ENCODE measurements around the gene EDN2.

Gene EDN2

DNA sequence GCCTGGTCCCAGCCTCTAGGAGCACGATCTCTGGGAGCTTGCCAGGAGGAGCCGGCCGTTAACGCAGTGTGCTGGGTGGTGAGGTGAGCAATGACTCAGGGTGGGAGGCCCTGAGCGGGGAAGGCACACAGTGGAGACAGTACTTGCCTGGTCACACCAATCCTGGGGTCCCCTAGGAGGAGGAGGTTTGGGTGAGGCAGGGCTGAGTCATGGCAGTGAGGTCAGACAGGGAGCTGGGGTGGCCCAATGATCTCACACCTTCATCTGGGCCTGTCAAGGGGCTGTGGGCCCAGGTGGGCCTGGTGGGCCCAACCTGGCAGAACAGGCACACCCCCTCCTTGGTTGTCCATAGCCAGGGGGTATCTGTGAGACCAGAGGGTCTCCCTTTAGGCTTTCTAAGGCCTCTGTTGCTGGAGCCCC, 8.6 kb upstream of the EDN2 start:
- no peak for TF ChIP-seq SIN3A (IDR thresholded peaks at IDR 0.05; ENCODE audit: borderline replicate concordance, insufficient read depth, low read length)
- no peak for TF ChIP-seq FOXP2 (optimal IDR thresholded peaks at IDR 0.05; ENCODE audit: borderline replicate concordance, extremely low read depth, extremely low read length, insufficient read depth)
- no peak for TF ChIP-seq TAF1 (IDR thresholded peaks at IDR 0.05; ENCODE audit: borderline replicate concordance, insufficient read depth, low read length)
- TF ChIP-seq, protein P1, sequence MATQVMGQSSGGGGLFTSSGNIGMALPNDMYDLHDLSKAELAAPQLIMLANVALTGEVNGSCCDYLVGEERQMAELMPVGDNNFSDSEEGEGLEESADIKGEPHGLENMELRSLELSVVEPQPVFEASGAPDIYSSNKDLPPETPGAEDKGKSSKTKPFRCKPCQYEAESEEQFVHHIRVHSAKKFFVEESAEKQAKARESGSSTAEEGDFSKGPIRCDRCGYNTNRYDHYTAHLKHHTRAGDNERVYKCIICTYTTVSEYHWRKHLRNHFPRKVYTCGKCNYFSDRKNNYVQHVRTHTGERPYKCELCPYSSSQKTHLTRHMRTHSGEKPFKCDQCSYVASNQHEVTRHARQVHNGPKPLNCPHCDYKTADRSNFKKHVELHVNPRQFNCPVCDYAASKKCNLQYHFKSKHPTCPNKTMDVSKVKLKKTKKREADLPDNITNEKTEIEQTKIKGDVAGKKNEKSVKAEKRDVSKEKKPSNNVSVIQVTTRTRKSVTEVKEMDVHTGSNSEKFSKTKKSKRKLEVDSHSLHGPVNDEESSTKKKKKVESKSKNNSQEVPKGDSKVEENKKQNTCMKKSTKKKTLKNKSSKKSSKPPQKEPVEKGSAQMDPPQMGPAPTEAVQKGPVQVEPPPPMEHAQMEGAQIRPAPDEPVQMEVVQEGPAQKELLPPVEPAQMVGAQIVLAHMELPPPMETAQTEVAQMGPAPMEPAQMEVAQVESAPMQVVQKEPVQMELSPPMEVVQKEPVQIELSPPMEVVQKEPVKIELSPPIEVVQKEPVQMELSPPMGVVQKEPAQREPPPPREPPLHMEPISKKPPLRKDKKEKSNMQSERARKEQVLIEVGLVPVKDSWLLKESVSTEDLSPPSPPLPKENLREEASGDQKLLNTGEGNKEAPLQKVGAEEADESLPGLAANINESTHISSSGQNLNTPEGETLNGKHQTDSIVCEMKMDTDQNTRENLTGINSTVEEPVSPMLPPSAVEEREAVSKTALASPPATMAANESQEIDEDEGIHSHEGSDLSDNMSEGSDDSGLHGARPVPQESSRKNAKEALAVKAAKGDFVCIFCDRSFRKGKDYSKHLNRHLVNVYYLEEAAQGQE (IDR thresholded peaks at IDR 0.05; ENCODE audit: insufficient read depth in 1 of 2, low read depth in 2 of 2, low read length in 2 of 2), result no peak
- TF ChIP-seq POLR2AphosphoS5 (IDR thresholded peaks at IDR 0.05; ENCODE audit: low read depth, low read length), result no peak

DNA sequence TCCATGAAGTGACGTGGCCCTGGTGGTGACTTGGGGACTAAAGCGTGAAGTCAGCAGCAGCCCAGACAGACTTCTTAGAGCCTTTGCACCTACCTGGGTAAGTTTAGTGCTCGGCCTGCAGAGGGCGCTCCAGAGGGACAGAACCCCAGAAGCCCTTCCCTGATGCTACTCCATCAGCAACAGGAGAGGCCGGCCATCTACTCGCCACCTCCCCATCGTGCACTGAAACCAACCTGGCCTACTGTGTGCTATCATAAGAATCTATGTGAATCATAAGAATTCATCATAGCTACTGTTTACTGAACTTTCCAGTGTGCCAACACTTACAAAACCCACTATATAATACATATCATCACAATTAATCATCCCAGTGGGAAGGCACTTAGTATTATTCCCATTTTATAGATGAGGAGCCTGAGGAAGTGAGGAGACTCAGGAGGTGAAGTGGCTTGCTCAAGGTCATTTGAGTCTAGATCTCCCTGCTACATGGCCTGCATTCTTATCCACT, 7.9 kb upstream of the EDN2 start:
- no peak for TF ChIP-seq POLR2AphosphoS5 (IDR thresholded peaks at IDR 0.05; ENCODE audit: low read depth, low read length)
- TF ChIP-seq SIN3A (IDR thresholded peaks at IDR 0.05; ENCODE audit: borderline replicate concordance, insufficient read depth, low read length), result no peak
- TF ChIP-seq, protein P1 (IDR thresholded peaks at IDR 0.05; ENCODE audit: insufficient read depth in 1 of 2, low read depth in 2 of 2, low read length in 2 of 2), result no peak
- TF ChIP-seq TAF1 (IDR thresholded peaks at IDR 0.05; ENCODE audit: borderline replicate concordance, insufficient read depth, low read length), result no peak
- no peak for TF ChIP-seq FOXP2 (optimal IDR thresholded peaks at IDR 0.05; ENCODE audit: borderline replicate concordance, extremely low read depth, extremely low read length, insufficient read depth)

DNA sequence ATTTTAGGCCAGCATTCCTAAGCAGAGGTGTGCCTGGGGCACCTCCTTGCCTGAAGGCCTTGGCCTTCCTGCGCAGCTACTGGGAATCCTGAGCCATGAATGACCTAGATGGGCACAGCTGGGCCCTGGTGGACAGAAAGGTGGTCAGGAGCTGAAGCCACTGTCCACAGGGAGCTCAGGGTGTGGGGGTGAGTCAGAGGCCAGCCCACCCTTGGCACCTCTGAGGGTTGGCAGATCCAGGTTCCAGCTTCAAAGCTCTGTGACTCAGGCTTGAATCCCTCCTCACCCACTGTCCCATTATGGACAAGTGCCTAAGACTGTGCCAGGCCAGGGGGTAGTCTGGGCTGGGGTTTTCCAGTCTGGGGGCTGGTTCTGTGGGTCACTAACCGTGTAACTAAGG, 6.4 kb upstream of the EDN2 start:
- no peak for TF ChIP-seq FOXP2 (optimal IDR thresholded peaks at IDR 0.05; ENCODE audit: borderline replicate concordance, extremely low read depth, extremely low read length, insufficient read depth)
- TF ChIP-seq, protein P1 (IDR thresholded peaks at IDR 0.05; ENCODE audit: insufficient read depth in 1 of 2, low read depth in 2 of 2, low read length in 2 of 2), result no peak
- no peak for TF ChIP-seq TAF1 (IDR thresholded peaks at IDR 0.05; ENCODE audit: borderline replicate concordance, insufficient read depth, low read length)
- no peak for TF ChIP-seq SIN3A (IDR thresholded peaks at IDR 0.05; ENCODE audit: borderline replicate concordance, insufficient read depth, low read length)
- no peak for TF ChIP-seq POLR2AphosphoS5 (IDR thresholded peaks at IDR 0.05; ENCODE audit: low read depth, low read length)

DNA sequence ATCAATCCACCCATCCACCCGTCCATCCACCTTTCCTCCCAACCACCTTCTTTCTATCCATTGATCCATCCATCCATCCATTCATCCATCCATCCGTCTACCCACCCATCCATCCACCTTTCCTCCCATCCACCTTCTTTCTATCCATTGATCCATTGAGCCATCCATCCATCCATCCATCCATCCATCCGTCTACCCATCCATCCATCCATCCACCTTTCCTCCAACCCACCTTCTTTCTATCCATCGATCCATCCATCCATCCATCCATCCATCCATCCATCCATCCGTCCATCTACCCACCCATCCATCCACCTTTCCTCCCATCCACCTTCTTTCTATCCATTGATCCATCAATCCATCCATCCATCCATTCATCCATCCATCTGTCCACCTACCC, 5.1 kb upstream of the EDN2 start:
- no peak for TF ChIP-seq TAF1 (IDR thresholded peaks at IDR 0.05; ENCODE audit: borderline replicate concordance, insufficient read depth, low read length)
- TF ChIP-seq SIN3A (IDR thresholded peaks at IDR 0.05; ENCODE audit: borderline replicate concordance, insufficient read depth, low read length), result no peak
- no peak for TF ChIP-seq FOXP2 (optimal IDR thresholded peaks at IDR 0.05; ENCODE audit: borderline replicate concordance, extremely low read depth, extremely low read length, insufficient read depth)
- TF ChIP-seq, protein P1 (IDR thresholded peaks at IDR 0.05; ENCODE audit: insufficient read depth in 1 of 2, low read depth in 2 of 2, low read length in 2 of 2), result no peak
- no peak for TF ChIP-seq POLR2AphosphoS5 (IDR thresholded peaks at IDR 0.05; ENCODE audit: low read depth, low read length)

Measured in PFSK-1 (cell line).